Suprapubic skin (tissue), 4 donors: ENCODE data around the gene ZFHX3. TPM values are rescaled to one million over a fixed set of nuclear protein-coding genes. Genes with fewer than 3 reads are reported as not detected.
A peak's percentile ranks its signal among the peaks of the same experiment; 100 is the strongest.

Experiments
- DNase-seq, 2 donors: peaks; one replicate each; pipeline ENCODE4 v3.0.0-alpha.2; 2019; ENCODE audit warnings: low spot score in 2 of 2
- H3K27ac ChIP-seq: fragments of 200-600 bp; sonication (generic); one replicate; pipeline ENCODE4 v1.5.1; 2019
- H3K27me3 ChIP-seq: fragments of 200-600 bp; sonication (generic); one replicate; pipeline ENCODE4 v1.5.1; 2019
- H3K36me3 ChIP-seq: fragments of 200-600 bp; sonication (generic); one replicate; pipeline ENCODE4 v1.5.1; 2019
- H3K4me1 ChIP-seq: fragments of 200-600 bp; sonication (generic); one replicate; pipeline ENCODE4 v1.5.1; 2019
- H3K4me3 ChIP-seq: fragments of 200-600 bp; sonication (generic); one replicate; pipeline ENCODE4 v1.5.1; 2019; ENCODE audit warnings: mild to moderate bottlenecking
- H3K9me3 ChIP-seq: fragments of 200-600 bp; sonication (generic); one replicate; pipeline ENCODE4 v1.5.1; 2019
- CTCF ChIP-seq, 2 donors: fragments of 200-600 bp in 1 of 2; fragments of 450-650 bp in 1 of 2; sonication (generic) in 1 of 2; IDR thresholded peaks; one replicate each; pipeline ENCODE4 v1.5.1; 2016 to 2019; ENCODE audit warnings: antibody characterized with exemption in 2 of 2, mild to moderate bottlenecking in 1 of 2, moderate library complexity in 1 of 2
- EP300 ChIP-seq: sonication (generic); formaldehyde crosslinking; IDR thresholded peaks from one replicate; pipeline ENCODE4 v1.6.1; 2017; ENCODE audit warnings: antibody characterized with exemption
- POLR2A ChIP-seq, 2 donors: fragments of 450-650 bp; IDR thresholded peaks; one replicate each; pipeline ENCODE4 v1.6.1; 2017; ENCODE audit warnings: antibody characterized with exemption in 2 of 2, mild to moderate bottlenecking in 2 of 2, moderate library complexity in 2 of 2
- POLR2AphosphoS5 ChIP-seq, 3 donors: sonication (generic); formaldehyde crosslinking; IDR thresholded peaks; one replicate each; pipeline ENCODE4 v1.6.1; 2017; ENCODE audit warnings: antibody characterized with exemption in 3 of 3
- WGBS: methylation state at CpG from one replicate; pipeline ENCODE4 v1.1.5; 2018; 5-methylcytosine and 5-hydroxymethylcytosine counted together
- total RNA-seq, 4 donors: library from RNA; depleted of rRNA; stranded (reverse); fragments of >200 nt; gene quantifications; one replicate each; pipeline ENCODE4 v1.1.0, GENCODE V29; 2016

ZFHX3 gene
- total RNA-seq, 4 donors from 2014 or later = 10.4 to 16.1 (median 12.8) TPM

GRCh38 chr16:73015612-73016487 is 32.1 kb downstream of the ZFHX3 start:
- no peak overlapping the region for H3K27ac ChIP-seq
- peak in 1 of 2 donors; percentile 84 for DNase-seq

GRCh38 chr16:73014768-73015167 is 33.2 kb downstream of the ZFHX3 start:
- Histone ChIP-seq H3K27me3 (peaks cover 4% of the 10 kb centered on the region), H3K36me3 (no peaks in the 10 kb centered on the region), H3K9me3 (no peaks in the 10 kb centered on the region), H3K4me1 (peaks cover 39% of the 10 kb centered on the region), H3K4me3 (no peak overlapping the region), H3K27ac (no peak overlapping the region)
- WGBS = 92% methylated on average over 3 of the region's 3 CpGs
- TF ChIP-seq POLR2AphosphoS5 (IDR thresholded peaks at IDR 0.05) = no peak
- no peak for TF ChIP-seq POLR2A (IDR thresholded peaks at IDR 0.05)
- no peak for TF ChIP-seq EP300
- no peak for TF ChIP-seq CTCF (IDR thresholded peaks at IDR 0.05)
- DNase-seq = no peak

More at GRCh38 chr16:73015612-73016487, 32.1 kb downstream of the ZFHX3 start:
- Histone ChIP-seq H3K36me3 (no peaks in the 10 kb centered on the region), H3K27me3 (peaks cover 4% of the 10 kb centered on the region), H3K4me1 (peaks cover 36% of the 10 kb centered on the region), H3K4me3 (no peak overlapping the region), H3K9me3 (no peaks in the 10 kb centered on the region)
- 49% methylated on average over 16 of the region's 18 CpGs for WGBS
- TF ChIP-seq POLR2AphosphoS5 (IDR thresholded peaks at IDR 0.05) (peak in 2 of 3 donors; percentile 36 to 69), CTCF (IDR thresholded peaks at IDR 0.05) (no peak)

GRCh38 chr16:73013974-73014373 is 34.0 kb downstream of the ZFHX3 start:
- Histone ChIP-seq H3K4me1 (peaks cover 31% of the 10 kb centered on the region), H3K4me3 (no peak overlapping the region), H3K9me3 (no peaks in the 10 kb centered on the region), H3K27ac (no peak overlapping the region), H3K27me3 (peaks cover 4% of the 10 kb centered on the region), H3K36me3 (no peaks in the 10 kb centered on the region)
- 96% methylated on average over 5 of the region's 5 CpGs for WGBS
- TF ChIP-seq POLR2A (IDR thresholded peaks at IDR 0.05) = no peak
- TF ChIP-seq EP300 = no peak
- no peak for TF ChIP-seq POLR2AphosphoS5 (IDR thresholded peaks at IDR 0.05)
- TF ChIP-seq CTCF (IDR thresholded peaks at IDR 0.05) = no peak
- peak in 1 of 2 donors; percentile 18 for DNase-seq

GRCh38 chr16:73012341-73012740 is 35.6 kb downstream of the ZFHX3 start:
- Histone ChIP-seq H3K4me3 (no peak overlapping the region), H3K9me3 (no peaks in the 10 kb centered on the region), H3K36me3 (no peaks in the 10 kb centered on the region), H3K27ac (no peak overlapping the region), H3K4me1 (peaks cover 30% of the 10 kb centered on the region), H3K27me3 (peaks cover 4% of the 10 kb centered on the region)
- WGBS = 92% methylated on average over 5 of the region's 5 CpGs
- no peak for DNase-seq
- TF ChIP-seq POLR2A (IDR thresholded peaks at IDR 0.05) (no peak), CTCF (IDR thresholded peaks at IDR 0.05) (no peak), EP300 (no peak), POLR2AphosphoS5 (IDR thresholded peaks at IDR 0.05) (no peak)

GRCh38 chr16:73011926-73012325 is 36.0 kb downstream of the ZFHX3 start:
- no peaks in the 10 kb centered on the region for H3K36me3 ChIP-seq
- no peaks in the 10 kb centered on the region for H3K9me3 ChIP-seq
- TF ChIP-seq CTCF (IDR thresholded peaks at IDR 0.05) (no peak), EP300 (no peak), POLR2A (IDR thresholded peaks at IDR 0.05) (no peak), POLR2AphosphoS5 (IDR thresholded peaks at IDR 0.05) (no peak)
- DNase-seq = no peak
- no peak overlapping the region for H3K4me3 ChIP-seq
- peaks cover 26% of the 10 kb centered on the region for H3K4me1 ChIP-seq
- WGBS = 80% methylated on average over 4 of the region's 4 CpGs
- H3K27me3 ChIP-seq = no peaks in the 10 kb centered on the region
- H3K27ac ChIP-seq = no peak overlapping the region
